Measurements from ENCODE around the gene CERS1. TPM values are rescaled to one million over a fixed set of nuclear protein-coding genes. Genes with fewer than 3 reads are reported as not detected.

Gene CERS1
- total RNA-seq, 4 donors from 2014 or later, result 0.19 to 0.24 TPM; not detected in 2

DNA sequence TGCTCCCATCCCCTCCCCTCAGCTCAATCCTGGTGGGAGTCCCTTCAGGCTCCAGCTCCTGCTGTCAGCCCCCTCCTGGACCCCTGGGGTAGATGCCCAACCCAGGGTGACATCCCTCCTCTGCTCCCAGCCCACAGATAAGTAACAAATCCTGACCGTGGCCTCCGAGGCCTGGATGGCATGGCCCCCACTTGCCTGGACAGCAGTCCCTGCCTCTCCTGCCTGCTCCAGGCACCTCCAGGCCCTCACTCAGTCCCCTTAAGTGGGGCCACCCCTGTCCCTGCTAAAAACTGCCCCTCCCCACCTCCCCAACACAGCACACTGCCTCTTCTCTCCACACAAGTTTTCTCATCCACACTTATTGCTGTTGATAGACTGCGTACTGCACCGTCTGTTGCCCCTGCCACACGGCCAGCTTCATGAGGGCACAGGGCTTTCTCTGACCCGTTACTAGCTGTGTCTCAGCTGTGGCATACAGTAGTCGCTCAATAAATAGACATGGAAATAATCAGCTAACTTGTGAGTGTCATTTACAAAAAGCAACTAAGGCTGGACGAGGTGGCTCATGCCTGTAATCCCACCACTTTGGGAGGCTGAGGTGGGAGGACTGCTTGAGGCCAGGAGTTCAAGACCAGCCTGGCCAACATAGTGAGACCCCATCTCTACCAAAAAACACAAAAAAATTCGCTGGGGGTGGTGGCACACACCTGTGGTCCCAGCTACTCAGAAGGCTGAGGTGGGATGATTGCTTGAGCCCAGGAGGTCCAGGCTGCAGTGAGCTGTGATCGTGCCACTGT lies 5.8 kb downstream of the CERS1 start:
- DNase-seq (ENCODE audit: low spot score) (no peak), ATAC-seq (ENCODE audit: low FRiP score) (no peak)
- no peak for TF ChIP-seq CTCF (IDR thresholded peaks at IDR 0.05)

GRCh38 chr19:18886972-18887371 lies 9.0 kb downstream of the CERS1 start:
- ATAC-seq (ENCODE audit: low FRiP score), result no peak
- no peak for DNase-seq (ENCODE audit: low spot score)
- TF ChIP-seq CTCF (IDR thresholded peaks at IDR 0.05), result no peak

DNA sequence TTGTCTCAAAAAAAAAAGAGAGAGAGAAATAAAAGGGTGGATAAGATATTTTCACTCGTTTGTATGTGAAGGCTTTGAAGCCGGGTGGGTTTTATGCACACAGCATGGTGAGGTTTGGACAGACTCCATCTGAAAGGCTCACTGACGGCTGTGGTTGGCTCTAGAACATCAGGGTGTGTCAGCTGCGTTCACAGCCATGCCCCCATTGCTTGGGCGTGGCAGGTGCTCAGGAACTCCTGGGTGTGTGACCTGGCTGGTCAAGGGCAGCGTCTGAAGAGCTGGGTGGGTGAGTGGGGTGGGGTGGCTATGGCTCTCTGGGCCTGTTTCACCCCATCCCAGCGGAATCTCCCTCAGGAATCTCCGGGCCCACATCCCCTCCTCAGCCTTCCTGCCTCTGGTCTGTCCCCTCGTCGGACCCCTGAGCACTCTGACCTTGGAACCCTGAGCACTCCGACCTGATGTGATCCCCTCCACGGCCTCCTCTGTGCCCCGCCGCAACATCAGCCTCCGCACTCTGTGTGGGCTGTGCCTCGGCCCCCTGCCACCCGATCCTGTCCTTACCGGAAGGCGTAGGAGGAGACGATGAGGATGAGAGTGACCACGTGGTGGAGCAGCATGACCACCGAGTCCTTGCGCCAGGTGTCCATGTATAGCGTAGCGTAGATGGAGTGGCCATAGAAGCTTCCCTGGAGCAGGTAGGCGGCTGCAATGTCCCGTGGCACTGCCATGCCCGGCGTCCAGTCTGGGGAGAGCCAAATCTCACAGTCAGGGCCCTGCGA lies 12.2 kb downstream of the CERS1 start:
- DNase-seq (ENCODE audit: low spot score), result no peak
- ATAC-seq (ENCODE audit: low FRiP score), result no peak
- no peak for TF ChIP-seq CTCF (IDR thresholded peaks at IDR 0.05)

DNA sequence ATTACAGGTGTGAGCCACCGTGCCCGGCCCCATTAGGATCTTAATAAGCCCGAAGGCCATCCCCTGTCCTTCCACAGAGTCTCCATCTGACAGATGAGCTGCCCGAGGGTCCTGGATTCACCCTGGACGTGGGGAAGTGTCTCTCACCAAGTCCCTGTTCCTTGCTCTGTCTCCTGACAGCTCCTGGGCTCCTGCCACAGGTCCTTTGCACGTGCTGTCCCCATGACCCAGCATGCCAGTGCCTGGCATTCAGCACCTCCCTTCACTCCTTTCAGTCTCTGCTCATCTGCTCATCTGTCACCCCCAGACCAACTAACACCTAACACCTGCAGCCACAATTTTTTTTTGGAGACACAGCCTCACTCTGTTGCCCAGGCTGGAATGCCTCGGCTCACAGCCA lies 14.5 kb downstream of the CERS1 start:
- TF ChIP-seq CTCF (IDR thresholded peaks at IDR 0.05), result no peak
- no peak for ATAC-seq (ENCODE audit: low FRiP score)
- no peak for DNase-seq (ENCODE audit: low spot score)

DNA sequence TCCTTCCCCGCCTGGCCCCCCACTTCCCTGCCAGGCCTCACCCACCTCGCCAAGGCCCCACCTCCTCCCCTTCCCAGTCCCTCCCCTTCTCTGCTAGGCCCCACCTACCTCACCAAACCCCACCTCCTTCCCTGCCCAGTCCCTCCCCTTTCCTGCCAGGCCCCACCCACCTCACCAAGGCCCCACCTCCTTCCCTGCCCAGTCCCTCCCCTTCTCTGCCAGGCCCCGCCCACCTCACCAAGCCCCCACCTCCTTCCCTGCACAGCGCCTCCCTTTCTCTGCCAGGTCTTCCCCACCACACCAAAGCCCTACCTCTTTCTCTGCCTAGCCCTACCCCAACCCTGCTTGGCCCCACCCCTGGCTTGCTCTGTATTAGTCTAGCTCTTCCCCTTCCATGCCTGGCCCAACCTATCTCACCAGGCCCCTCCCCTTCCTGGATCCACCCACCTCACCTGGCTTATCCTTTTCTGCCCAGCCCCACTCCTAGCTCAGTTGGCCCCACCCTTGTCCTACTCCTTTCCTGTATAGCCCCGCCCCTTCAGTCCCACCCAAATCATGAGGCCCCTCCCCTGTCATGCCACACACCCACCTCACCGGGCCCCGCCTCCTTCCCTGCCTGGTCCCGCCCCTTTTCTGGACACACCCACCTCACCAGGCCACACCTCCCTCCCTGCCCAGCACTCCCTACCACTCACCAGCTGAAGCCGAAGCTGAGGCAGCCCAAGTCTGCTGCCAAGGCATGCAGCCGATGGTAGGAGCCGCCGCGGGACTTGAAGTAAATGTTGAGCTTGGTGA lies 16.2 kb downstream of the CERS1 start:
- ATAC-seq (ENCODE audit: low FRiP score), result no peak
- TF ChIP-seq CTCF (IDR thresholded peaks at IDR 0.05), result no peak
- no peak for DNase-seq (ENCODE audit: low spot score)

DNA sequence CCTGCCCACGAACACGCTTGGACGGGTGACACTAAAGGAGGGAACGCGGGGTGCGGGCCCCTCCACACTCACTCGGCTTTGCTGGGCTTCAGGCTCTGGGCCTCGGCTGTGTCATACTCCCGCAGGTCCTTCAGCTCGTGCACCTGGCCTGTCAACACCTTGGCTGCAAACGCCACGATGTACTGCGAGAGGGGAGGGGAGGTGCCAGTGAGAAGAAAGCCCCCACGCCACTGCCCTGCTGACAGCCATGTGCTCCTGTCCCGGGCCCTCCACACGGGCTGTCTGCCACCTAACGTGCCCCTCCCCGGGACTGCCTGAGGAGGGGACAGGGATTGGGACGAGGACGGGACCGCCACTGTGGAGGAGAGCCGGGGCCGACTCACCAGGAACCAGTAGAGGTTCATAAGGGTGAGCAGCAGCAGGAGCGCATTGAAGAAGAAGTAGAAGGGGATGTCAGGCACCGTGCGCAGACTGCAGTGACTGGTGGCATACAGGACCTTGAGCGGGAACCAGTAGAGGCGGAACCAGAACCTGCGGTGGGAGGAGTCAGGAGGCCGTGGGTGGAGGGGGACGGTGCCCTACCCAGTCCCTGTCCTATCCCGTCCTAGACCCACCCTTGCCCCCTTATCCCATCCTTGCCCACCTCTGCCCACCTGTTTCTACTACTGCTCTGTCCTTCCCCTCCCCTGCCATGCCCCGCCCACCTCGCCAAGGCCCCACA lies 16.9 kb downstream of the CERS1 start:
- DNase-seq (ENCODE audit: low spot score) (no peak), ATAC-seq (ENCODE audit: low FRiP score) (no peak)
- no peak for TF ChIP-seq CTCF (IDR thresholded peaks at IDR 0.05)
